HG03066 (cell line): ENCODE data around the gene GFAP.
"Not testable (repeated sequence)": the region's sequence is repeated elsewhere in the genome, so short reads cannot be mapped to it uniquely, and the experiment has no call there.

ENCODE experiments used
- ATAC-seq: cut with Tn5 transposase; IDR thresholded peaks from one replicate; pipeline ENCODE4 v1.9.1; 2021; ENCODE audit warnings: low read depth; ENCODE audit not compliant: unreplicated experiment

Gene GFAP

GRCh38 chr17:44915321-44915726 lies at the start of gene GFAP:
Gene GFAP, minus strand, starts transcription at chr17:44915500. Its CDS starts 14 bp downstream, at chr17:44915486.
- no peak for ATAC-seq

- ATAC-seq, result no peak
Observed at GRCh38 chr17:44961921-44962350, 46.6 kb upstream of the GFAP start.

- ATAC-seq, result no peak
Observed at GRCh38 chr17:44960691-44961090, 45.4 kb upstream of the GFAP start.

- ATAC-seq, result no peak
Observed at GRCh38 chr17:44959821-44960531, 44.7 kb upstream of the GFAP start.

GRCh38 chr17:44956998-44957981 lies 42.0 kb upstream of the GFAP start:
- ATAC-seq, result no peak

- ATAC-seq, result no peak
Observed at GRCh38 chr17:44955674-44956425, 40.5 kb upstream of the GFAP start.

GRCh38 chr17:44952946-44953475 lies 37.7 kb upstream of the GFAP start:
- ATAC-seq, result no peak

GRCh38 chr17:44948315-44948795 lies 33.1 kb upstream of the GFAP start:
- ATAC-seq, result no peak

- peak; percentile 93 for ATAC-seq
Observed at GRCh38 chr17:44947461-44948314, 32.4 kb upstream of the GFAP start, which contains the start of gene KIF18B. Gene KIF18B, minus strand, starts transcription at chr17:44947773. Its CDS starts 11,429 bp downstream, at chr17:44936344.

- ATAC-seq, result not testable (repeated sequence)
Observed at GRCh38 chr17:44945652-44946051, 30.4 kb upstream of the GFAP start.

GRCh38 chr17:44942456-44942855 lies 27.2 kb upstream of the GFAP start:
- no peak for ATAC-seq

- ATAC-seq, result no peak
Observed at GRCh38 chr17:44941712-44942331, 26.5 kb upstream of the GFAP start.

GRCh38 chr17:44940768-44941167 lies 25.5 kb upstream of the GFAP start:
- ATAC-seq, result no peak

- no peak for ATAC-seq
Observed at GRCh38 chr17:44940317-44940716, 25.0 kb upstream of the GFAP start.

- no peak for ATAC-seq
Observed at GRCh38 chr17:44935116-44935515, 19.8 kb upstream of the GFAP start.

GRCh38 chr17:44934745-44935105 lies 19.4 kb upstream of the GFAP start:
- no peak for ATAC-seq

- ATAC-seq, result no peak
Observed at GRCh38 chr17:44933824-44934744, 18.8 kb upstream of the GFAP start.

- no peak for ATAC-seq
Observed at GRCh38 chr17:44932787-44933097, 17.4 kb upstream of the GFAP start.
